NCI-H128 (cell line): ENCODE results near the gene ZNF534.
"Not testable (repeated sequence)": the region's sequence is repeated elsewhere in the genome, so short reads cannot be mapped to it uniquely, and the experiment has no call there.

ENCODE experiments used
- DNase-seq: peaks from one replicate; lab custom pipeline; 2025; ENCODE audit not compliant: unreplicated experiment; lab: John Stamatoyannopoulos, UW

ZNF534 gene

DNA sequence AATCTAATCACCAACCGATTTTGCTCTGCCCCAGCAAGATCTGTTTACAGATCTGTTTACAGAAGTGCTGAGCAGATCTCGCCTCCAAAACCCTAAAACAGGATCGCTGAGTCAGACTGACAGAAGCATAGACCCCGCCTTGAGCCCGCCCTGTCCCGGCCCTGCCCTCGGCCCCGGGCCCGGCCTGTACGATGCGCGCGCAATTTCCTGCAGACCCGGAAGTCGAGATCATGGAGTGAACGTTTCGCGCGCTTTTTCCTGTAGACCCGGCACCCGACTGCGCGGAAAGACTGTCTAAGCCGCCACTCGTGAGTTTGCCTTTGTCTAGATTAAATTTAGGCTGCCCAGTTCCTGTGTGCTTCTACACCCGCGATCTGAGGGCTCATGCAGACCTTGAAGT lies at the start of gene ZNF534:
ZNF534 (plus strand) TSS at position 212 of the 400 bp plus-strand sequence. CDS start 2,327 bp downstream, outside the sequence.
- no peak for DNase-seq

DNA sequence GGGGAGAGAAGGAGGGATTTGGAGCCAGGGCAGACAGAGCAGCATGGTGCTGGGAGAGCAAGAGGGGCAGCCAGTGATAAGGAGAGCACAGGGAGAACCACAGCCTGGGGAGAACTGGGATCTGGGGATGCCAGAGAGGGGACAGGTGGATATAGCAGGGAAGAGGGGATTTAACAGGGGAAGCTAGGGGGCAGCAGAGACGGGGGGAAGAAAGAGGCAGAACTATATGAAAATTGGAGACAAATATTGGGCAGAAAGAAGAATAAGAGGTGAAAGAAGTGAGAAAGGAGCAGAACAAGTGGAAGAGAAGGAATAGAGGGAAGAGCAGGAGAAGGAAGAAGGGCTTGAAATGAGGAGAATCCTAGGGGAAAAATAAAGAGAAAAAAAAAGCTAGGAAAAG lies 37.8 kb upstream of the ZNF534 start:
- DNase-seq: no peak

DNA sequence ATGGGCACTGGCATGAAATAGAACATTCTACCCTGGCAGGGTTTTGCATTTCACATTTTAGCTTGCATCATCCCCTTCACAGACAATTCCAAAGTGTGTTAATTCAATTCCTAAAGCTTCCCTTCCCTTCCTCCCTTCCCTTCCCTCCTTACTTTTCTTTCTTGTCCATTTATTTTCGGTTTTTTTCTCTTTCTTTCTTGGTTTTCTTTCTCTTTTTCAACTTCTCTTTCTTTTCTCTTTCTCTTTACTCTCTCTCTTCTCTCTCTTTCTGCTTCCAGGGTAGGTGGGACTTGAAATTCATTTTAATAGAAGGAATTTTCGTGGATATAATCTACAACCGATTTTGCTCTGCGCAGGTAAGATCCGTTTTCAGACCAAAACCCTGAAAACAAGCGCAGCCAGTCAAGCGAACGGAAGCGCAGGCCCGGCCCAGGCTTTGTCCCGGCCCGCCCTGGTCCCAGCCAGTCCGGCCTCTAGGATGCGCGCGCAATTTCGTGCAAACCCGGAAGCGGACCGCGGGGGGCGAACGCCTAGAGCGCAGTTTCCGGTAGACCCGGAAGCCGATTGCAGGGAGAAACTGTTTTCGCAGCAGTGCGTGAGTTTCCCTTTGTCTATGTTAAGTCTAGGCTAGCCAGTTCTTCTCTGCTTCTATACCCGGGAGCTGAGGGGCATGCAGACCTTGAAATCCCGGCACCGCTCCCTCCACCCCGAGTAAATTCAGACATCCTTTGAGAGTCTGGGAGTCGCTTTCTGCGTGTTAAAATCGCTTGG lies 31.5 kb upstream of the ZNF534 start, which contains the start of gene ZNF528:
ZNF528 (plus strand) TSS at position 540 of the 771 bp plus-strand sequence. CDS start 4,165 bp downstream, outside the sequence.
- peak; percentile 93 for DNase-seq

DNA sequence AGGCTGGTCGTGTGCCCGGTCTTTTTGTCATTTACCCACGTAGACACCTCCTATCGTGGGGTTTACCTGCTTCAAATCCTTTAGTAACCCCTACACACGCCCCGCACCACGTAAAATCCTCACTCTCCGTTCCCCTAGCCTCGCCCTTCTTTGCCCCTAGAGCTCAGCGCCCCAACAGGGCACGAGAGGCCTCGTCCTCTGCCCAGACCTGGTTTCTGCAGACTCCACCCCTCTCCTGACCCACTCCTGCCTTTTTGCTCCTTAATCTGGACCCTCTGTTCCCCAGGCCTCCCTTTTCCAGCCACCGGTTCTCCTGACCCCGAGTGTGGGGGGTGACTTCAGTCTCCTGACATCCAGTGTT lies 30.9 kb upstream of the ZNF534 start:
- no peak for DNase-seq

DNA sequence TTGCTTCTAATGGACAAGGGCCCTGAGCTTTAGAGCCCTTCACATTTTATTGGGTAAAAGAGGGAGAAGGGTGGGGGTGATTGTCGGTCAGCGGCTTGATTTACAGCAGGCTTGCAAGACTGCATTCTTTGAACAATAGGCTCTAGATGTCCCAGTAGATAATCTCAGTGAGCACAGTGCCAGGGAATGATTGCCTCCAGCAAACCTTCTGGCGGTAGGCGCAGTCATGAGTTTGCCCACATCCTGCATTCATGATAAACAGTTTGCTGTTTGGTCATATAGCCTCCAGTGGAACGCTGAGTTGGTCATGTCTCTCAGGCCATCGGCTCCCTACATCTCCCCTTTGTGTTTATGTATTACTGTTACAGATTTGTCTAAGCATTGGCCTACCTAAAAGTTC lies 18.7 kb upstream of the ZNF534 start:
- no peak for DNase-seq

DNA sequence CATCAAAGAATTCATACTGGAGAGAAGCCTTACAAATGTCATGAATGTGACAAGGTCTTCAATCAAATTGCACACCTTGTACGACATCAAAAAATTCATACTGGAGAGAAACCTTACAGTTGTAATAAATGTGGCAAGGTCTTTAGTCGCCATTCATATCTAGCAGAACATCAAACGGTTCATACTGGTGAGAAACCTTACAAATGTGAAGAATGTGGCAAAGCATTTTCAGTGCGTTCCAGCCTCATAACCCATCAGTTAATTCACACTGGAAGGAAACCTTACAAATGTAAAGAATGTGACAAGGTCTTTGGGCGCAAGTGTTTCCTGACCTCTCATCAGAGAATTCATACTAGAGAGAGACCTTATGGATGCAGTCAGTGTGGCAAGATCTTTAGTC lies 13.2 kb upstream of the ZNF534 start:
- no peak for DNase-seq

DNA sequence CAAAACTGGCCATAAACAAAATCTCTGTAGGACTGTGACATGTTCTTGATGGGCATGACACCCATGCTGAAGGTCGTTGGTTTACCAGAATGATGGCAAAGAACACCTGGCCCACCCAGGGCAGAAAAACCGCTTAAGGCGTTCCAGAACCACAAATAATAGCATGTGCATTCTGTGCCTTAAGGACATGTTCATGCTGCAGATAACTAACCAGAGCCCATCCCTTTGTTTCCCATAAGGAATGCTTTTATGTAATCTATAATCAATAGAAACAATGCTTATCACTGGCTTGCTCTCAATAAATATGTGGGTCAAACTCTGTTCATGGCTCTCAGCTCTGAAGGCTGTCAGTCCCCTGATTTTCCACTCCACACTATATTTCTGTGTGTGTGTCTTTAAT lies 13.2 kb downstream of the ZNF534 start:
- no peak for DNase-seq

DNA sequence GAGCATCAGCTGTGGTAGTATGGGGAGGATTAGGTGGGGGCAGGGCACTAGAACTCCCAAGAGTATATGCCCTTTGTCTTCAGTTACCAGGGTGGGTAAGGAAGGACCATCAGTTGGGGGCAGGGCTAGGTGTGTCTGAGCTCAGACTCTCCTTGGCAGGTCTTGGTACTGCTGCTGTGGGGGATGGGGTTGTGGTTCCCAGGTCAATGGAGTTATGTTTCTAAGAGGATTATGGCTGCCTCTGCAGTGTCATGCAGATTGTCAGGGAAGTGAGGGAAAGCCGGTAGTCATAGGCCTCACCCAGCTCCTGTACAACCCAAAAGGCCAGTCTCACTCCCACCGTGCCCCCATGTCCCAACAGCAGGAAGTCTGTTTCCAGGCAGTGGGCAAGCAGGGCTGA lies 15.6 kb downstream of the ZNF534 start:
- no peak for DNase-seq

DNA sequence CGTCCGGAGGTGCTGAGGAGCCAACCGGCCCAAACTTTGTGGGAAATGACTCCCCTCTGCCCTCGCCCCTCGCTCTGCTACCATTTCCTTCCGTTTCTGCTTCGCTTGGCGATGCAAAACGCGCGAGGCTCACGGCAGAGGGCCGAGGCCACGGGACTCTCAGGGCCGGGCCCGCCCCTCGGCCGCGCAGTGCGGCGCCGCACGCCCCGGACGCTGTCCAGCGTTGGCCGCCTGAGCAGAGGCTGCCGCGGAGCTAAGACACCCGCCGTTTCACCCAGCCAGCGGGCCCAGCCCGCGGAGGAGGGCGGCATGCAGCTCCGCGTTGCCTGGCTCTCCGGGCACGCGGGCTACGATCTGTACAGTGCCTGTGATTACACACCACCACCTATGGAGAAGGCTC lies 22.3 kb downstream of the ZNF534 start:
- DNase-seq: no peak

DNA sequence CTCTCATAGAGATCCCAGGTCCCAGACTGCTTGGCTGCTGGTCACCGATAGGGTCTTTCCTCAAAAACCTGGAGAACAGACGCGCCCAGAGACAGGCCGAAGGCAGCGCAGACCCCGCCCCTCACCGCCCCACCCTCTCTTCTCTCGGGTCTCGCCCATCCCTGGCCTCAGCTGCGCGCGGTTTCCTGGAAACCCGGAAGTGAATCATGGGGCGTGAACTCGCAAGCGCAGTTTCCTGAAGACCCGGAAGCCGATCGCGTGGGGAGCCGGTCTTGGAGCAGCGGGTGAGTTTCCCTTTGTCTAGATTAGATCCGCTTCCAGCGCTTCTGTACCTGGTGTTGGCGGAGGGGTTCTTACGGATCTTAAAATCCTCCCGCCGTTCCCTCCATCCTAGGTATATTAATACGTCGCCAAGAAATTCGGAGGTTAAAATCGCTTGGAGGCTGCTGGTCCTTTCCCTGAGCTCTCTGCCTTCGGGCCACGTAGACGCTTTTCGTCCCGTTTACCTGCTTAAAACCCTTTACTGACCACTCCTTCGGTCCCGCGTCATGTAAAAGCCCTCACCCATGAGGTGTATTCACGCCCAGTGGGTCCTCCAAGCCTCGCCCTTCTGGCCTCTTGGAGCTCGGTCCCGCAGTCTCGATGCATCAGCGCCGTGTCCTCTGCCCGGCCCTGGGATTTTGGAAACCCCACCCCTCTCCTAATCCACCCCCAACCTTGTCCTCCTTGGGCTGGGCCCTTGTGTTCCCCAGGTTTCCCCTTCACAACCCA lies 24.6 kb downstream of the ZNF534 start, which contains the start of gene ZNF578:
ZNF578 (plus strand) TSS at position 230 of the 771 bp plus-strand sequence. CDS start 48,293 bp downstream, outside the sequence.
- no peak for DNase-seq

DNA sequence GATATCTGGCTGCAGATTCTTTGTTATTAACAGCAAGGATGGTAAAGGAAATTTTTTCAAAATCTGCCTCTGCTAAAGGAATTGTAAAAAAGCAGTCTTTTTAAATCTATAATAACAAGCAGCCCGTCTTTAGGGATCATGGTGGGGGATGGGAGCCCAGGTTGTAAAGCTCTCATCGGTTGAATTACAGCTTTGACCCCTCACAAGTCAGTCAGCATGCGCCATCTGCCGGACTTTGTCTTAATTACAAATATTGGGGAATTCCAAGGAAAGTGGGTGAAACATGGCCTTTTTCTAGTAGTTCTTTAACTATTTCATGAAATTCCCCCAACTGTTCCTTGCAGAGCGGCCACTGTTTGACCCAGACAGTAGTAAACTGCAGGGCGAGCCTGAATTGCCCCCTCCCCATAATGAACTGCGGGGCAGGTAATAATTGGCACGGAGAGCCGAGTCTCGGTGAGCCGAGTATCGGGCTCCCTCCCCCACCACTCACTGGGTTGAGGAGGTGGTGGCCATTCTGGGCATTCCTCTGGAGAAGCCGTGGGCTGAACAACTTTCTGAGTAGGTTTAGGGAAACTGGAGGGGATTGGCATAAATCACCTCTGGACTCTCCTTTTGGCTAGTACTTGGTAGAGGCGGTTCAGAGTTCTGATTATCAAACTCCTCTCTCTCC lies 36.0 kb downstream of the ZNF534 start:
- peak; percentile 57 for DNase-seq

DNA sequence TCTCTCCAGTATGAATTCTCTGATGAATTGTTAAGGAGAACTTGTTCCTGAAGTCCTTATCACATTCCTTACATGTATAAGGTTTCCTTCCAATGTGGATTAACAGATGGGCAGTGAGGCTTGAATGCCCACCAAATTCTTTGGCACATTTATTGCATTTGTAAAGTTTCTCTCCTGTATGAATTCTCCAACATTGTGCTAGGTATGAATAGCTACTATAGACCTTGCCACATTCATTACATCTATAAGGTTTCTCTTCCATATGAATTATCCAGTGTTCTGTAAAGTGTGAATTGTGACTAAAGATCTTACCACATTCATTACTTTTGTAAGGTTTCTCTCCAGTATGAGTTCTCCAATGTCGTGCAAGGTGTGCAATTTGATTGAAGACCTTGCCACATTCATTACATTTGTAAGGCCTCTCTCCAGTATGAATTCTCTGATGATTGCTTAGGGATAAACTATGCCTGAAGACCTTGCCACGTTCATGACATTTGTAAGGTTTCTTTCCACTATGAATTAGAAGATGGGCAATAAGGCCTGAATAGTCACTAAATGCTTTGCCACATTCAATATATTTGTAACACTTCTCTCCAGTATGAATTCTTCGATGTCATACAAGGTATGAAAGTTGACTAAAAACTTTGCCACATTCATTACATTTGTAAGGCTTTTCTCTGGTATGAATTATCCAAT lies 44.9 kb downstream of the ZNF534 start:
- DNase-seq: no peak

DNA sequence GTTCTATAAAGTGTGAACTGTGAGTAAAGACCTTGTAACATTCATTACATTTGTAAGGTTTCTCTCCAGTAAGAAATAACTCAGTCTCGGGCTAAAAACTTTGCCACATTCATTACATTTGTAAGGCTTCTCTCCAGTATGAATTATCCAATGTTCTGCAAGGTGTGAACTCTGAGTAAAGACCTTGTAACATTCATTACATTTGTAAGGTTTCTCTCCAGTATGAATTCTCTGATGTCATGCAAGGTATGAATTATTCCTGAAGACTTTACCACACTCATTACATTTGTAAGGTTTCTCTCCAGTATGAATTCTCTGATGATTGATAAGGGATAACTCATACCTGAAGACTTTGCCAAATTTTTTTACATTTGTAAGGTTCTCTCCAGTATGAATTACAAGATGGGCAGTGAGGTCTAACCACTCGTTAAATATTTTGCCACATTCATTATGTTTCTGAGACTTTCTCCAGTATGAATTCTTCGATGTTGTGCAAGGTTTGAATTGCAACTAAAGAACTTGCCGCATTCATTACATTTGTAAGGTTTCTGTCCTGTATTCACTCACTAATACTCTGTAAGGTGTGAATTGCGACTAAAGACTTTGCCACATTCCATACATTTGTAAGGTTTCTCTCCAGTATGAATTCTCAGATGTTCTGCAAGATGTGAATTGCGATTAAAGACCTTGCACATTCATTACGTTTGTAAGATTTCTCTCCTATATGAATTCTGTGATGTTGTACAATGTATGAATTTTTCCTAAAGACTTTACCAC lies 45.6 kb downstream of the ZNF534 start:
- DNase-seq: no peak

DNA sequence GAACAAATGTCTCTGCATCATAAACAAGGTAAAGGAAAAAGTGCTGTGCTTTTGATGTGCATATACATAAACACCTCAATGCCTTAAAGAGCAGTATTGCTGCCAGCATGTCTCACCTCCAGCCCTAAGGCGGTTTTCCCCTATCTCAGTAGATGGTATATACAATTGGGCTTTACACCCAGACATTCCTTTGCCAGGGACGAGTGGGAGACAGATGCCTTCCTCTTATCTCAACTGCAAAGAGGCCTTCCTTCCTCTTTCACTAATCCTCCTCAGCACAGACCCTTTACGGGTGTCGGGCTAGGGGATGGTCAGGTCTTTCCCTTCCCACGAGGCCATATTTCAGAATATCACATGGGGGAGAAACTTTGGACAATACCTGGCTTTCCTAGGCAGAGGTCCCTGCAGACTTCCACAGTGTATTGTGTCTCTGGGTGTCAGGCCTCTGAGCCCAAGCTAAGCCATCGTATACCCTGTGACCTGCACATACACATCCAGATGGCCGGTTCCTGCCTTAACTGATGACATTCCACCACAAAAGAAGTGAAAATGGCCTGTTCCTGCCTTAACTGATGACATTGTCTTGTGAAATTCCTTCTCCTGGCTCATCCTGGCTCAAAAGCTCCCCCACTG lies 55.3 kb downstream of the ZNF534 start:
- not testable (repeated sequence) for DNase-seq

DNA sequence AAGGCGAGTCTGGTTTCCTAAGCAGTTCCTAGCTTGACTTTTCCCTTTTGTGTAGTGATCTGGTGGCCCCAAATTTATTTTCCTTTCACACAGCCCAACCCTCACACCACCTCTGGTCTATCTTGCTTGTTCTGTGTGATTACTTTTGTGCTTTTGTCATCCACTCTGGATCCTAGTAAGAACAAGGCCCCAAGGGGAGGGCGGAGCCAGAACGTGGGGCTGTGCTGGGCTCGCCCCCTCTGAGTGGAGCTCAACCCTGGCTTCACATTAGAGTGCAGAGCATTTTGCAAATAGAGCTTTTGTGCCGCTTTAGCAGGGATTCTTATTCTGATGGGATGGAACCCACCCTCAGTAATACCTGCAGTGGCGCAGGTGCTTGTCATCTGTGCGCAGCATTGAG lies 56.1 kb downstream of the ZNF534 start:
- DNase-seq: not testable (repeated sequence)

DNA sequence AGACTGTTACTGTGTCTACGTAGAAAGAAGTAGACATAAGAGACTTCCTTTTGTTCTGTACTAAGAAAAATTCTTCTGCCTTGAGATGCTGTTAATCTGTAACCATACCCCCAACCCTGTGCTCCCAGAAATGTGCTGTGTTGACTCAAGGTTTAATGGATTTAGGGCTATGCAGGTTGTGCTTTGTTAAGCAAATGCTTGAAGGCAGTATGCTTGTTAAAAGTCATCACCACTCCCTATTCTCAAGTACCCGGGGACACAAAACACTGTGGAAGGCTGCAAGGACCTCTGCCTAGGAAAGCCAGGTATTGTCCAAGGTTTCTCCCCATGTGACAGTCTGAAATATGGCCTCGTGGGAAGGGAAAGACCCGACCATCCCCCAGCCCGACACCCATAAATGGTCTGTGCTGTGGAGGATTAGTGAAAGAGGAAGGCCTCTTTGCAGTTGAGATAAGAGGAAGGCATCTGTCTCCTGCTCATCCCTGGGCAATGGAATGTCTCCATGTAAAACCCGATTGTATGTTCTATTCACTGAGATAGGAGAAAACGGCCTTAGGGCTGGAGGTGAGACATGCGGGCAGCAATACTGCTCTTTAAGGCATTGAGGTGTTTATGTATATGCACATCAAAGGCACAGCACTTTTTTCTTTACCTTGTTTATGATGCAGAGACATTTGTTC lies 56.8 kb downstream of the ZNF534 start:
- DNase-seq: not testable (repeated sequence)

DNA sequence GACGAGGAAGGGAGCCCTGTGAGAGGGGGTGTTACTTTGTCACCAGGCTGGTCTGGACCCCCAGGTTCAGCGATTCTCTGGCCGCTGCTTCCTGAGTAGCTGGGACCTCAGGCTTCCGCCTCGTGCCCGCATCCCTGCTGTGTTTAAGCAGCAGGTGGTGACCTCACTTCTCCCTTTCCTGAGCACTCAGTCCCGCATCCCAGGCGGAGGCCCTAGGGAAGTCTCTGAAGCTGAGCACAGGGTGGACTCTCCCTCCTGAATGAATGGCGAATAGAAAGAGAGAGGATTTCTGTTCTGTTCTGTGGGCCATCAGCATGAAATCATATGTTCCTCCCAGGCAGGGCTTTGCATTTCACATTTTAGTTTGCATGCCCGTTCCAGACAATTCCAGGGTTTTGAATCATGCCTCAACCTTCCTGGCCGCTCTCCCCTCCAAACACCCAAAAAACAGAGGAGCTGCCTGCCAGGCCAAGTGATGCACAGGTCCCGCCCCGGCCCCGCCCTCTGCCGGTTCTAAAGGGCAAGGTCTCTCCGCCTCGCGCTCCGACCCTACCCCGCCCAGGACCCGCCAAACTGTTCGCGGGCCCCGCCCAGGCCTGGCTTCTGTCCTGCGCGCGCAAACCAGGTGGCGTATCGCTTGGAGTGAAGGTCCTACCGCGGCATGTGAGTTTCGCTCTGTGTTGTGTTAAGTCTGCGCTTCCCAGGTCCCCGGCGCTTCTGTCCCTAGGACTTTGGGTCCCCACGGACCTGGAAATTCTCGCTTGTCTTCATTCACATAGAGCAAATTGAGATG lies 63.4 kb downstream of the ZNF534 start:
- no peak for DNase-seq

DNA sequence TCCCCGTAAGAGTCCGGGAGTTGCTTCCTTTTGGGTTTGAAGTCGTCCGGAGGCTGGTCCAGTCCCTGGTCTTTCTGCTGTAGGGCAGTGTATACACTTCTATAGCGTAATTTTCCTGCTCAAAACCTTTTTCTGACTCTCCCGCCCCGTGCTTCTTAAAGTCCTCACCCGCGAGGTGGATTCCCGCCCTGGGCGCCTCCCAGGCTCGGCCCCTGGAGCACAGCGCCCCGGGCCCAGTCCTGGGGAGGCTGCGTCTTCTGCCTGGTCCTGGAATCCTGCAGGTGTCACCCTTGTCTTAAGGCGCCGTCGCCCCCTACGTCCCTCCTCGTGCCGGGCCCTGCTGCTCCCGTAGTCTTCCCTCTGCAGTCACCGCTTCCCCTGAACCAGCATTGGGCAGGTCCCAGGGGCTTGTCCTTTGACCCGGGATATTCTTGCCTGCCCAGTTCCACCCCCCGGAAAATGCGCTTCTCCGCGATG lies 64.1 kb downstream of the ZNF534 start:
- no peak for DNase-seq
